ENCODE data around the gene CHRM1.
A peak's percentile ranks its signal among the peaks of the same experiment; 100 is the strongest.
"Not testable (repeated sequence)": the region's sequence is repeated elsewhere in the genome, so short reads cannot be mapped to it uniquely, and the experiment has no call there.

The CHRM1 gene

GRCh38 chr11:62879235-62879978 lies 41.8 kb downstream of the CHRM1 start:
- Mint-ChIP-seq H3K27me3 (no peaks in the 10 kb centered on the region), H3K4me1 (peaks cover 42% of the 10 kb centered on the region), H3K36me3 (peaks cover 50% of the 10 kb centered on the region), H3K4me3 (peak overlapping the region; percentile 99), H3K27ac (peak overlapping the region; percentile 97), H3K9me3 (no peaks in the 10 kb centered on the region)
- no peak for ATAC-seq

- H3K27ac Mint-ChIP-seq, result peak overlapping the region; percentile 39
- ATAC-seq, result no peak
- H3K4me1 Mint-ChIP-seq, result peaks cover 16% of the 10 kb centered on the region
Observed at GRCh38 chr11:62876712-62877111, 44.5 kb downstream of the CHRM1 start.

GRCh38 chr11:62875698-62876478 lies 45.3 kb downstream of the CHRM1 start:
- ATAC-seq, result no peak
- H3K36me3 Mint-ChIP-seq, result peaks cover 24% of the 10 kb centered on the region
- H3K27ac Mint-ChIP-seq, result no peak overlapping the region
- no peaks in the 10 kb centered on the region for H3K27me3 Mint-ChIP-seq
- H3K4me3 Mint-ChIP-seq, result no peak overlapping the region
- H3K4me1 Mint-ChIP-seq, result peaks cover 15% of the 10 kb centered on the region
- H3K9me3 Mint-ChIP-seq, result no peaks in the 10 kb centered on the region

More at GRCh38 chr11:62876712-62877111, 44.5 kb downstream of the CHRM1 start:
- Mint-ChIP-seq H3K36me3 (peaks cover 28% of the 10 kb centered on the region), H3K27me3 (no peaks in the 10 kb centered on the region), H3K9me3 (no peaks in the 10 kb centered on the region), H3K4me3 (no peak overlapping the region)

DNA sequence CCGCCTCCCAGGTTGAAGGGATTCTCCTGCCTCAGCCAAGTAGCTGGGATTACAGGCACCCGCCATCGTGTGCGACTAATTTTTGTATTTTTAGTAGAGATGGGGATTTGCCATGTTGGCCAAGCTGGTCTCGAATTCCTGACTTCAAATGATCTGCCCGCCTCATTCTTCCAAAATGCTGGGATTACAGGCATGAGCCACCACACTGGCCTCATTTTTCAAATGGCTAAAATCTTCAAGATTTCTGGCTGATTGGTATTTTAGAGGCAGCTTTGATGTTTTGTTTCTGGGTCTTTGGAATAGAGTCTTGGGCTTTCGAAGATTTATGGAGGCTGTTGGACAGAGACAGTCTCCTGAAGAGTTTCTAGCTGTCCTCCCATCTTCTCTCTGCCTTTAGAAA lies 46.3 kb downstream of the CHRM1 start:
- H3K27me3 Mint-ChIP-seq, result no peaks in the 10 kb centered on the region
- no peak for ATAC-seq
- no peaks in the 10 kb centered on the region for H3K9me3 Mint-ChIP-seq
- H3K4me3 Mint-ChIP-seq, result no peak overlapping the region
- H3K4me1 Mint-ChIP-seq, result peaks cover 7% of the 10 kb centered on the region
- H3K27ac Mint-ChIP-seq, result no peak overlapping the region
- H3K36me3 Mint-ChIP-seq, result peaks cover 21% of the 10 kb centered on the region

DNA sequence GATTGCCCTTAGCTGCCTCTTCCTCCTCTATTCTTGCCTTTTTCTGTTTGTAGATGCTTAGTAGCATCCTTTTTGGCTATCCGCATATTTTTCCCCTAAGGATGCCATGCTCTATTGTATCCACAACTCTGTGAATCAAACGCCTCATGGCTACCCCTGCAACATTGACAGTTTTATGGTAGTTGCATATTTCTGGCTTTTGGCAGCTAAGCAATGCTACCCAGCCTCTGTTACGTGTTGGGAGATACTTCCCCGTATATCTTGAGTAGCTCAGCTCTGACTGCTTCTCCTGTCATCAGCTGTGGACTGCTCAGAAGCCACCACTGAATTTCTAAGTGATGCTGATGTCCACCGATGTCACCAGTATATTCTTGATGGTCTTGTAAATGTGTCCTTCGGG lies 55.5 kb downstream of the CHRM1 start:
- ATAC-seq, result no peak
- no peak overlapping the region for H3K27ac Mint-ChIP-seq
- H3K9me3 Mint-ChIP-seq, result no peaks in the 10 kb centered on the region
- H3K4me3 Mint-ChIP-seq, result no peak overlapping the region
- peaks cover 17% of the 10 kb centered on the region for H3K4me1 Mint-ChIP-seq
- no peaks in the 10 kb centered on the region for H3K36me3 Mint-ChIP-seq
- no peaks in the 10 kb centered on the region for H3K27me3 Mint-ChIP-seq

DNA sequence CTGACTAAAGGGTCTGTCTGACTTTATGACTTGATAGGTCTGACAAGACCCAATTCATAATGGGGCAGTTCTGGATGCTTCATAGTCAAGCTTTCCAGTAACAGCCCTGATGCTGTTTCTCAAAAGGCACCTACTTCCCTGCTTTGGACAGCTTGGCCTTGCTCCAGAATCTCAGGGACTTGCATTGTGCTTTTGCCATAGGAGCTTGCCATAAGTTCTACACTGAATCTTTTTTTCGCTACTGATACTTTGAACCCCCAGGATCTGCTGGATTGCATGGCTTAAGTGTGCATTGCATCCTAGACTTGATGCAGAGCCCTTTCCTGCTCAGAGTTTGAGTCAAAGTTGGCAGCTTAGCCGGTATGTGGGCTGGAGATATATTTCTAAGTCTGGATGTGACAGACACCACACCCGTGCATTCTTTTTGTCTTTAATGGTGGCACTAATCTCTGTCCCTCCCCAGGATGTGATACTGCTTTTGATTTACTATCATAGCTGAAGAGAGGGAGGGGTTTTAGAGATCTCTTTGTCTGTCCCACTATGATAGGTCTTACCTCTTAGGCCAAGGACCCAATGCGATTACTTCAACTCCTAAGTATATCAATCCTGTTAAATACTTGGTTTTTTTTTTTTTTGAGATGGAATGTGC lies 57.4 kb downstream of the CHRM1 start:
- H3K36me3 Mint-ChIP-seq, result no peaks in the 10 kb centered on the region
- no peak overlapping the region for H3K27ac Mint-ChIP-seq
- H3K4me3 Mint-ChIP-seq, result no peak overlapping the region
- ATAC-seq, result no peak
- H3K27me3 Mint-ChIP-seq, result no peaks in the 10 kb centered on the region
- H3K9me3 Mint-ChIP-seq, result no peaks in the 10 kb centered on the region
- peaks cover 25% of the 10 kb centered on the region for H3K4me1 Mint-ChIP-seq

- not testable (repeated sequence) for H3K27me3 Mint-ChIP-seq, ATAC-seq, H3K36me3 Mint-ChIP-seq, H3K9me3 Mint-ChIP-seq, H3K4me3 Mint-ChIP-seq
- peaks cover 42% of the 10 kb centered on the region for H3K4me1 Mint-ChIP-seq
- peak overlapping the region; percentile 24 for H3K27ac Mint-ChIP-seq
Observed at GRCh38 chr11:62861564-62862192, 59.5 kb downstream of the CHRM1 start.

DNA sequence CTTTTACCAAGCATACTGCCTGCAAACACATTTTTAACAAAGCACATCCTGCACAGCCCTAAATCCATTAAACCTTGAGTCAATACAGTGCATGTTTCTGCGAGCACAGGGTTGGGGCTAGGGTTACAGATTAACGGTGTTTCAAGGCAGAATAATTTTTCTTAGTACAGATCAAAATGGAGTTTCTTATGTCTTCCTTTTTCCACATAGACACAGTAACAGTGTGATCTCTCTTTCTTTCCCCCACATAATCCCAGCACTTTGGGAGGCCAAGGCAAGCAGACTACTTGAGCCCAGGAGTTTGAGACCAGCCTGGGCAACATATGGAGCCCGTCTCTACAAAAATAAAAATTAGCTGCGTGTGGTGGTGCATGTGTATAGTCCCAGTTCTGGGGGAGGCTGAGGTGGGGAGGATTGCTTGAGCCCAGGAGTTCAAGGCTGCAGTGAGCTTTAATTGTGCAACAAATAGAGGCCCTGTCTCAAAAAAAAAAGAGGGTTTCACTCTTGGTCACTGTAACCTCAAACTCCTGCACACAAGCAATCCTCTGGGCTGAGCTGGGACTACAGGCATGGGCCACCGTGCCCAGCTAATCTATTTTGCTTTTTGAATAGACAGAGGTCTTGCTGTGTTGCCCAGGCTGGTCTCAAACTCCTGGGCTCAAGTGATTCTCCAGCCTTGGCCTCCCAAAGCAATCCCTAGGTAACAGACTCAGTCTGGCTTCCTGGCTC lies 60.2 kb downstream of the CHRM1 start:
- H3K36me3 Mint-ChIP-seq, result no peaks in the 10 kb centered on the region
- no peak for ATAC-seq
- H3K27me3 Mint-ChIP-seq, result no peaks in the 10 kb centered on the region
- peaks cover 42% of the 10 kb centered on the region for H3K4me1 Mint-ChIP-seq
- H3K9me3 Mint-ChIP-seq, result no peaks in the 10 kb centered on the region
- no peak overlapping the region for H3K4me3 Mint-ChIP-seq
- peak overlapping the region; percentile 24 for H3K27ac Mint-ChIP-seq

- Mint-ChIP-seq H3K36me3 (peaks cover 12% of the 10 kb centered on the region), H3K27ac (peak overlapping the region; percentile 11), H3K4me1 (peaks cover 53% of the 10 kb centered on the region)
- H3K9me3 Mint-ChIP-seq, H3K4me3 Mint-ChIP-seq, H3K27me3 Mint-ChIP-seq, ATAC-seq: not testable (repeated sequence)
Observed at GRCh38 chr11:62859281-62859703, 61.9 kb downstream of the CHRM1 start.

Measured in stimulated activated memory B cell treated with anti-CD40 and anti-IgM and Interleukin-4, amounts not matched to agents 10 μg/mL and 1 μg/mL and 100 μg/mL, for 72 hours (primary cell).